HG02642 (cell line): ENCODE measurements around the gene PPY.
"Not testable (repeated sequence)": the region's sequence is repeated elsewhere in the genome, so short reads cannot be mapped to it uniquely, and the experiment has no call there.

Experiments
- ATAC-seq: cut with Tn5 transposase; IDR thresholded peaks from one replicate; pipeline ENCODE4 v1.9.1; 2021; ENCODE audit warnings: mild to moderate bottlenecking; ENCODE audit not compliant: unreplicated experiment, poor library complexity

PPY gene

DNA sequence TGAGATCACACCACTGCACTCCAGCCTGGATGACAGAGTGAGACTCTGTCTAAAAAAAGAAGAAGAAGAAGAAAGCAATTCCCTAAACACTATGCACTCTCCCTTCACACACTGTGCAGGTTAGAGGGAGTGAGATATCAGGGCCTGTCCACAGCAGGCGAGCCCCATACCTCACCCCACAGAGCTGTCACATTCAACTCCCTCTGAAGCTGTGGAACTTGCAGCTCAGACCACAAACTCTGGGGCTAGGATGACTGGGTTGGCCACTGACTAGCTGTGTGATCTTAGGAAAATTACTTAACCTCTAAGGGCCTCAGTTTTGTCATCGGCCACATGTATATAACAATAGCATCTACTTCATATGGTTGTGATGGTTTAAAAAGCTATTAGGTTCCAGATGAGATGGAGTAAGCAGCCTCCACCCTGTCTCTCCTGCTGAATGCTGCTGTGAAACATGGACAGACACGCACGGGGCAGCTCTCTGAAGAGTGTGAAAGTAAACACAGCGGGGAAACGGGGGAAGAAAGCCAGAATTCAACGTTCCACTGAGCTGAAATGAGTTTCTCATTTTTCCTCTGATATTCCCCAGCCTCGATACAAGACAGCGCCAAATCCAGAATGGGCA, 25.1 kb upstream of the PPY start:
- no peak for ATAC-seq

DNA sequence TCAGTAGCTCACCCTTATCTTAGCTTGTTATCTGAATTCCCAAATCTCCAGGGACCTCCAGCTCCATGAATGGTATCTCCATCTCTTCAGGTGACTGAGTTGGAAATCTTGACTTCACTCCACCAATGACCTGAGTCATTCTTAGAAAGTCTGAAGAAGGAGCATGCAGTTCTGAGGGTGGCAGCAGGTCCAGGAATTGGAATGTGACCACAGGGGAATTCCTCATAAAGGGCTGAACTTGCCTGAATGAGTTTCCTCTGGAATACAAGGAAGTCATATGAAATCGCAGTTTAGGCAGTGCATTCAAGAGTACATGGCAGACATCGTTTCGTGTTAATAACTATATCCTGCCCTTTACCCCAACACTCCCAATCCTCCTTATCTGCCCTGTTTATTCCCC, 24.0 kb upstream of the PPY start:
- no peak for ATAC-seq

DNA sequence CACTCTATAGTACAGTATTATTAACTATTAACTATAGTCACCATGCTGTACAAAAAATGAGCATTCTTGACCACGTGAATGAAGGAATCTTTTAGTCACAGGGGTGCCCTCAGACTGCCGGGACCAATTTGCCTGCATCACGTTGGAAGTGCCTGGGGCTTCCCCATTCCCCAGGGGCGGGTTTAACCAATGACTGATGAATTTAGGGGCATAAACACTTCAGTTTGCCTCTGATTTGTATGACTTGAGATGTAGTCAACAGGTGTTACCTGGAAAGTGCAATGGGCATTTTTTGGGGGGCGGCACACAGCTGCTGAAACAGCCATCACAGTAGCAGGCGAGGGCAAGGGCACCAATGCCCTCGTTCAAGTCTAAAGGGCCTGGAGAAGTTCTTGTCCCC, 20.2 kb upstream of the PPY start:
- no peak for ATAC-seq

DNA sequence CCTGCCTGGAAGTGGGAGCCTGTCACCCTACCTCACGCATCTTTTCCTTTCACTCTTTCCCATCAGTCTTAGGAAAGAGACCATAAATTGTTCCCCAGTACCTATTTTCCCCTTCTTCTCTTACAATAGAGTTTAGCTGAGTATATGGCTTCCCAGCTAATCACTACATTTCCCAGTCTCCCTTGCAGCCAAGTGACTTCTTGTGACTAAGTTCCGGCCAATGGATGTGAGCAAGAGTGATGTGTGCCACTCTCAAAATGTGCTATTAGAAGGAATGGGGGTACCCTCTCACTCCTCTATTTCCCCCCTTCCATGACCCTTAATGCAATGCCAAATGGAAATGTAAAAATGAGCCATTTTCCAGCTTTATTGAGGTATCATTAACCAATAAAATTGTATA, 19.7 kb upstream of the PPY start:
- no peak for ATAC-seq

DNA sequence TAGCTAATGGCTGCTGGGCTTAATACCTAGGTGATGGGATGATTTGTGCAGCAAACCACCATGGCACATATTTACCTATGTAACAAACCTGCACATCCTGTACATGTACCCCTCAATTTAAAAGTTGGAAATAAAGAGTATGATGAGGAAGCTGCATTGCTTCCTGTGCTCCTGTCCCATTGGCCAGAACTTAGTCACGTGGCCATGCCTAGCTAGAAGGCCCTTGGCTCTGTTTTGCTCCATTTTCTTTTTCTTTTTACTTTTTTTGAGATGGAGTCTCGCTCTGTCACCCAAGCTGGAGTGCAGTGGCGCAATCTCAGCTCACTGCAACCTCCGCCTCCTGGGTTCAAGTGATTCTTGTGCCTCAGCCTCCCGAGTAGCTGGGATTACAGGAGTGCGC, 19.0 kb upstream of the PPY start:
- ATAC-seq = not testable (repeated sequence)

DNA sequence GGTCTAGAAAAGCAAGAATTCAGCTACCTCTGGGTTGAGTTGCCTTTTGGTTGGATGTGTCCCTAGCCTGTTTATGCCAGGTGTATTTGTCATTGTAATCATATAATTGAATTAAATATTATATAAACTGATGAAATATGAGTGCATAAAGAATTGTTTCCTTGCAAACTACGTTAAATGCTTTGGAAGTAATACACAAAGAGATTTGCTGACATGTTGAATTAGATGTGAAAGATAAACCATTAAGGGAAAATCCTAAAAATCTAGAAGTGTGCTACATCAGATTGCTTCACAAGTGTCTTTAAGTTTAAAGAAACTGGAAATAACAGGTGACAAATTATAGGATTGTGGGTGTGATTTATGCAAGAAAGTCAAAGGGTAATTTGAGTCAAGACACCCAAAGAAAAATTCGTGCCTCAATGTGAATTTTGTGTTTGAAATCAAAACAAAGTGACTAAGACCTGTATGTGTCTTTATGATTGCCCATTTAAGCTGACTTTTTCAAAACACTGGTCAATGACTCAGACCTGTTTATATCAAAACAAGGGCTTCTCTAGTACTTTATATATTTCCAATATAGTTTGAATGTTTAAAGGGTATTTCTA, 16.6 kb upstream of the PPY start:
- ATAC-seq = no peak

DNA sequence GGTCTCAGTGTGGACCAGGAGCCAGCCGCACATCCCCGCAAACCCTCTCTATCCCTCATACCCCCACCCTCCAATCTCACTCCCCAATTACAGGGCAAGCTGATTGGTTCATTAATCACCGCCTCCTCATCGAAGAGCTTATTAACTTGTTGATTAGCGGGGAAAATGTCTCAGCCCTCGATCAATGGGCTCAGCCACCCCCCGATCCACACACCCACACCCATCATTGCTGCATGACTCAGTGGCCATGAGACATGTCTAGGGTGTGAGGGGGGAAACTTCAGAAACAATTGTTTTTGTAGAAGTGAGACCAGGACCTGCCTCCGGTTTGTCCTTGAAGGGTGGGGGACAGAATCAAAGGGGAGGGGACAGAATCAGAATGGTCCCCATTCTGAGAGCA, 13.9 kb upstream of the PPY start:
- no peak for ATAC-seq

DNA sequence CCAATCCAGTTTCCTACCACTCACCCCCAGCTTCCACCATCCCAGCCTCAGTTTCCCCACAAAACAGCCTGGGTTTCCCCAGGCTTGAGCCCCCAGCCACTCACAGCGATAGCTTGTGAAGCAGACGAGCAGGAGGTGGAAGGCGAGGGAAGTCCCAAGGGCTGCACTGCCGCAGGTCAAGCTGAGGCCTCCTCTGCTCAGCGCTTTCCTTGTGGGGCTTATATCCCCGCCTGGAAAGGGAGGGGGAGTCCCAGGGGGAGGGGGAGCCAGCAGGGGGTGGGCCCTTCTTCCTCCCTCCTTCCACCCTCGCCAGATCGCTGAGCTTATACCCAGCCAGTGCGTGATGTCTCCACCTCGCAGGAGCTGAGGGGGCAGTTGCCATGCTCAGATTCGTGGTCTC, 11.5 kb upstream of the PPY start, which contains the start of gene PYY:
PYY (minus strand) TSS at position 195 of the 400 bp plus-strand sequence. CDS start 457 bp downstream, outside the sequence.
- no peak for ATAC-seq

DNA sequence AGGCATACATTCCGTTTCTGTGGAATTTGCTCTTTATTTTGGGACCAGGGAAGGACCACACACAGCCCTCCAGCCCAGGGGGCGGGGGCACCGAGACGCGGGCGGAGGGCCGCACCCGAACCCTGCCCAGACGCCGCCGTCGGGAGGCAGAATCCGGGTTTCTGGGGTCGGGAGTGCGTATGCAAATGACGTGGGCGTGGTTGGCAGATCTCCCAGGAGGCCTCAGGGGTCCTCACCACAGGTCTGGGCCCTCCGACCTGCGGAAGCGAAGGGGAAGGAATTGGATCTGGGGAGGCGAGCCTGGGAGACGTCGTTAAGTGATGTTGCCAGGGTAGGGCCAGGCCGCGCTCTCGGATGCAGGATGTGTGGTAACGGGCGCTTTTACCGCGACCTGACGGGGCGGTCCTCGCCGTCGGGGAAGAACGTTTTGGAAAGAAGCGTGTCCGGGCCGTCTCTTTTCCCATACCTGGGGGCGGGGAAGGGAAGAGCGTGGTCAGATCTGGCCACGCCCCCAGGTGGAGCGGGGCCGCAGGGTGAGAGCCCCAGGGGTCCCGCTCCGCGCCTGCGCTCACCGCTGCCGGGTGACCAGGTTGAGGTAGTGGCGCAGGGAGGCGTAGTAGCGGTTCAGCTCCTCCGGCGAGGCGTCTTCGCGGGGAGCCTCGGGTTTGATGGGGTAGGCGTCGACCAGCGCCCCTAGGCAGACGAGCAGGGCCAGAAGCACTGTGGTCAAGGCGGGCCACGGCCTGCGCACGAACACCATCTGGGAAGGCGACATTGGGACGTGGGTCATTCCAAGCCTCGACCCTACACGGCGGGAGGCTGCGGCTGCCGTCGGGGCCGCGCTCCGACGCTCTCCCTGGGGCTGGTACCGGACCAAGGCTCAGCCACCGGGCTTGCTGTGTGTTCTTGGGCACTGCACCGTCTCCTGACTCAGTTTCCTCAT, 10.7 kb upstream of the PPY start:
- ATAC-seq = no peak

DNA sequence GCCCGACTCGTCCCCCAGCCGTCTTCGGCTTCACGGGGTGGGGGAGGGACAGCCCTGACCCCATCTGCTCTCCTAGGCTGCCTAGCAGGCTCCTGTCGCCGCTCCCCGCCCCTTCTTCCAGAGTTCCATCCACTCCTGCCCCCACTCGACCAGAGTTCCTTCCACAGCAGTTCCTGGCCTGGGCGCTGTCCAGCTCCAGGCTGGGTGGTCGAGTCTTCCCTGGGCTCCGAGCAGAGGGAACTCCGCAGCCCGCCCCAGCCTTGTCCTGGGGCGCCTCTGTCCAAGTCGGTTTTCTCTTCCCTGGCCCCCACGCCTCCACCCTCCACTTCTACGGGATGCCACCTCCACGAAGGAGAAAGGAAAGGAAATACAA, 10.1 kb upstream of the PPY start:
- no peak for ATAC-seq

DNA sequence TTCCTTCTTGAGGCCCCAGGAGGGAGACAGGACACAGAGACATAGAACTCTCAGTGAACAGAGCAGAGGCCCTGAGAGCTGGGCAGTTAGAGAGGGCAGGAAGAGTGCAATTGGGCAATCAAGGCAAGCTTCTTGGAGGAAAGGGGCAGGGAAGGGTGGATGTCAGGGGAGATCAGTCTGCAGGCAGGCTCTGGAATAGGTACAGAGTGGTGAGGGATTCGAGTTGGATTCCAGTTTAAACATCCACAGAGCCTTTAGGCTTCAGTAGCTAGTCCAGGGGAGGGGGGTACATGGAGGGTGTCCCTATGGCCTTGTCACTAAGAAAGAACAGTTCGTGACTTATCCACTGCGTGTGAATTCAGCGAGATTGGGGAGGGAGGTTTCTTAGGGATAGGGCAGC, 9.5 kb upstream of the PPY start:
- no peak for ATAC-seq

DNA sequence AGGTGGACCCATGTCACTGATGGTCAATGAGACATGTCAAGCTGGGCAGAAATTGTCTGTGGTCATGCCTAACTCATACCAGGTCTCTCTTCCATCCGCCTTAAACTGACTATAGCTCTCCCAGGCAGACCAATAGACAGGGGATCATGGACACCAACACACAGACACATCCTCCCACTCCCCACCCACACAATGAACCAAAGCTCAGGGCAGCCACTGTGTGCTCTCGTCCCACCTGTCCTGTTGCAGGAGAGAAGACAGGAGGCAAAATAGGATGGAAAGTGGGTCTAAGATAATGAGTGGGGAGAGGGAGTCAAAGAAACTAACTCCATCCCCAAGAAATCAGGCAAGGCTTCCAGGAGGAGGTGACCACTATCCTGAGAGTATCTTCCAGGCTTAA, 8.3 kb upstream of the PPY start:
- no peak for ATAC-seq

DNA sequence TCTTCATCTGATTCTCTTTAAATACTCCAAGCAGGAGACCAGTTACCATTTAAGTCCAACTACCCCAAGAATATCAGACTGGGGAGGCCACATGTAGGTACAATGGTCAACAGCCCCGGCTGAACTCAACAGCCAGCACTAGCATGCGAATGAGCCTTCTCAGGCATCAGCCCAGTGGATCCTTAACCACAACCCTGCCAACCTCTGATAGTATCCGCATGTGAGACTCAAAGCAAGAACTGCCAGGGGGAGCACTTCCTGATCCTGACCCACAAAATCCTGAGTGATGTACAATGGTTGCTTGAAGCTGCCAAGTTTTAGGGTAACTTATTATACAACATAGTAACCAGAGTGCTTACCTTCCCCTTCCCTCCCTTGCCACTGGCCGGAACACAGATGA, 7.5 kb upstream of the PPY start:
- no peak for ATAC-seq

DNA sequence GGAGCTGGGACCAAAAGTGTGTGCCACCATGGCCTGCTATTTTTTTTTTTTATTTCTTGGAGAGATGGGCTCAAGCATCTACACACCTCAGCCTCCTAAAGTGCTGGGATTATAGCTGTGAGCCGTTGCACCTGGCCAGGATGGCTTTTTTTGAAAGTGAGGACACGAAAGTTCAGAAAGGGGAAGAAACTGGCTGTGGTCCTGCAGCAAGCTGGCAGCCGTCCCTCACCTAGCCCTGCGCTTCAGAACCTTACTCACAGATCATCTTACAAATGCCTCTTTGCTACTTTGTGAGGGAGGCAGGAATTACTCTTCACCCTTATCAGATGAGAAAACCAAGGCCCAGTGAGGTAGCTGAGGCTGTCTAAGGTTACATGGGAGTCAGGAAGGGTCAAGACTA, 4.5 kb upstream of the PPY start:
- no peak for ATAC-seq

DNA sequence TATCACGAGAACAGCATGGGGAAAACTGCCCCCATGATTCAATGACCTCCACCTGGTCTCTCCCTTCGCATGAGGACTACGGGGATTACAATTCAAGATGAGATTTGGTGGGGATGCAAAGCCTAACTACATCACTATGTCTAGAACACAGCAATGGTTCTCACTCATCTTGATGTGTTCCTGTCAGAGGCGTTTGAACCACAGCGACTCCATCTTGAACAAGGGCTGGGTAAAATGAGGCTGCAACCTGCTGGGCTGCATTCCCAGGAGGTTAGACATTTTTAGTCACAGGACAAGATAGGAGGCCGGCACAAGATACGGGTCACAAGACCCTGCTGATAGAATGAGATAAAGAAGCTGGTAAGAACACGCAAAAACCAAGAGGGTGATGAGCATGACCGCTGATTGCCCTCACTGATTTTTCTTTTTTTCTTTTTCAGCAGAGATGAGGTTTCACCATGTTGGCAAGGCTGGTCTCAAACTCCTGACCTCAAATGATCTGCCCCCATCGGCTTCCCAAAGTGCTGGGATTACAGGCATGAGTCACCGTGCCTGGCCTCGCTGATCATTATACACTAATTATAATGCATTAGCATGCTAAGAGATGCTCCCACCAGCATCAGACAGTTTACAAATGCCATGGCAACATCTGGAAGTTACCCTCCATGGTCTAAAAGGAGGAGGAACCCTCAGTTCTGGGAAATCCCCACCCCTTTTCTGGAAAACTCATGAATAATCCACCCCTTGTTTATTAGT, 3.0 kb upstream of the PPY start:
- ATAC-seq = no peak

DNA sequence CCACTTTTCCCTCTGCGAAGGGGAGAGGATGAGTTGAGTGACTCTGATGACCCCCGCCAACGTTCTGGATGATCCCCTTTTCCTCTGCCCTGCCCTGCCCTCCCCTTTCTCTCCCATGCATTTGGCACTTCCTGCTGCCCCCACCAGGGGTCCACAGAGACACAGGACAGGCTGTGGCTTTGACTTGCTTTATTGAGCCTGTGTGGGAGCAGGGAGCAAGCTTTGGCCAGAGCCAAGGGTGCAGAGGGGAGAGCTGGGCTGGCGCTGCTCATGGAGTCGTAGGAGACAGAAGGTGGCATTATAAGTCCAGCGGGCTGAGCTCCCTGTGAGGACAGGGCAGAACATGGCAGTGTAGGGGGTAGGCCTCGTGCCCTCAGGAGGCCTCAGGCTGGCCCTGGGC, 1.6 kb downstream of the PPY start:
- no peak for ATAC-seq

DNA sequence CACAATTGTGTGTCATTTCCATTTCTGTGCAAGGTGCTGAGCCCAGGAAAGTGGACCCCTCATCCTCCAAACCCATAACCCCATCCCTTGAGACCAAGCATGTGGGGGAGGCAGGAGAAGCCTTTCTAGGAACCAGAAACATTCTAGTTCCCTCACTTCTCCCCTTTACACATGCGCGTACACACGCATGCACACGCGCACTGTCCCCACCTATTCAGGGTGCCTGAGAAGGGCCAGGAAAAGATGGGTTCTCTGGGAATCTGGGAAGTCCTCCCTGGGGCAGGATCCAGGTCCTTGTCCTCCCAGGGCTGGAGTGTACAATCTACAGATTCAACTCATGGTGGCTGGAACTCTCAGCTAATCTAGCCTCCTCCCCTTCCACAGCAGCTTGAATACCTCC, 2.4 kb downstream of the PPY start:
- no peak for ATAC-seq

DNA sequence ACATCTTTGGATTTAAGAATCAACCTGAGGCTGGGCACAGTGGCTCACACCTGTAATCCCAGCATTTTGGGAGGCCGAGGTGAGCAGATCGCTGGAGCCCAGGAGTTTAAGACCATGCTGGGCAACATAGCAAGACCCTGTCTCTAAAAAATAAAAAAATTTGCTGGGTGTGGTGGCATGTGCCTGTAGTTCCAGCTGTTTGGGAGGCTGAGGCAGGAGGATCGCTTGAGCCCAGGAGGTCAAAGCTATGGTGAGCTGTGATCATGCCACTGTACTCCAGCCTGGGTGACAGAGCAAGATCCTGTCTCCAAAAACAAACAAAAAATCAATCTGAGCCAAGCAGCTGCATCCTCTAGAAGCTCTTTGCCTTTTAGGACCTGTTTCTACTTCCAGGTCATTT, 2.8 kb downstream of the PPY start:
- ATAC-seq = not testable (repeated sequence)

DNA sequence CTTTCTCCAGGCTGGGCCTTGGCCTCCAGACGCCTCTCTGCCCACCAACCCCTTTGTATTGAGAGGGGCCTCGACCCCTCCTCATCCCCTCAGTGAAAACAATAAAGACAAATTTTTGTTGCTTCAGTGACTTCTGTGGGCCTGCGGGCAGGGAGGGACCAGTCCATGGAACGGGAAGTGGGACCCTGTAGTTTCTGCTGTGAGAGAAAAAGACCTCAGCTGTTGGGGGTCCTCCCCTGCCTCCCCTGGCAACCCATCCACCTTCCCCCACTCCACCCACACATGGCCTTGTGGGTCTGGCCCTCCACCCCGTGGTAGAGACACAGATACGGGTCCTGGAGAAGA, 3.5 kb downstream of the PPY start:
- ATAC-seq = no peak

DNA sequence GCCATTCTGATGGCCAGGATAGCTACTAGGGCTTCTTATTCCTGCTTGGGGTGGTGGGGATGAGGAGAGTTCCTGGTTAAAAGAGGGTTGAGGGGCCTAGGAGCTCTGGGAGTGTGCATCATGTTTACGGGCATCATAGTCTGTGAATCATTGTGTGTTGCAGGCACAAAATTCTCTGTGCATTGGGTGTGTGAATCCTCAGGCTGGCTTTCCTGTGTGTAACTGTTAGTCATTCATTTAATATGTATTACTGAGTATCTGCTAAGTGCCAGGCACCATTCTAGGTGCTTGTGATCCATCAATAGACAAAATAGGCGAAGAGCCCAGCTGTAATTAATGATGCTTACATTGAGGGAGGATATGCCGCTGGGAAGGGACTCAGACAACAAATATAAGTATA, 5.8 kb downstream of the PPY start:
- no peak for ATAC-seq

DNA sequence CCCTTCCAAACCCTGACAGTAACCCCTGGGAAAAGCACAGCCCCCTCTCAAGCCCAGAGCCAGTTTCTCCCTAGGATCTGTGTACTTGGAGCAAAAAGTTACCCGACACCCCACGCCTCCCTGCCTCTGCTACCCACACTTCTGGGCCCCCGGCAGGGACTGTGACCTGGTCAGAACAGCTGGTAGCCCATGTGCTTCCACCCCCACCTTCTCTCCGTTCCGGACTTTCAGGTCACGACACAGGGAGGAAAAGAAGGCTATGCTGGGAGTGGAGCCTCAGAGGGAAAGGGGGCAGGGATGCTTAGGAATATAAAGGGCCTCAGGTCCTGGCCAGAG, 6.4 kb downstream of the PPY start:
- ATAC-seq = no peak
